DMS 273 (cell line): Measurements from ENCODE around the gene TBCD.
A peak's percentile ranks its signal among the peaks of the same experiment; 100 is the strongest.

Experiments
- DNase-seq: peaks from one replicate; lab custom pipeline; 2025; ENCODE audit not compliant: unreplicated experiment; lab: John Stamatoyannopoulos, UW

TBCD gene

DNA sequence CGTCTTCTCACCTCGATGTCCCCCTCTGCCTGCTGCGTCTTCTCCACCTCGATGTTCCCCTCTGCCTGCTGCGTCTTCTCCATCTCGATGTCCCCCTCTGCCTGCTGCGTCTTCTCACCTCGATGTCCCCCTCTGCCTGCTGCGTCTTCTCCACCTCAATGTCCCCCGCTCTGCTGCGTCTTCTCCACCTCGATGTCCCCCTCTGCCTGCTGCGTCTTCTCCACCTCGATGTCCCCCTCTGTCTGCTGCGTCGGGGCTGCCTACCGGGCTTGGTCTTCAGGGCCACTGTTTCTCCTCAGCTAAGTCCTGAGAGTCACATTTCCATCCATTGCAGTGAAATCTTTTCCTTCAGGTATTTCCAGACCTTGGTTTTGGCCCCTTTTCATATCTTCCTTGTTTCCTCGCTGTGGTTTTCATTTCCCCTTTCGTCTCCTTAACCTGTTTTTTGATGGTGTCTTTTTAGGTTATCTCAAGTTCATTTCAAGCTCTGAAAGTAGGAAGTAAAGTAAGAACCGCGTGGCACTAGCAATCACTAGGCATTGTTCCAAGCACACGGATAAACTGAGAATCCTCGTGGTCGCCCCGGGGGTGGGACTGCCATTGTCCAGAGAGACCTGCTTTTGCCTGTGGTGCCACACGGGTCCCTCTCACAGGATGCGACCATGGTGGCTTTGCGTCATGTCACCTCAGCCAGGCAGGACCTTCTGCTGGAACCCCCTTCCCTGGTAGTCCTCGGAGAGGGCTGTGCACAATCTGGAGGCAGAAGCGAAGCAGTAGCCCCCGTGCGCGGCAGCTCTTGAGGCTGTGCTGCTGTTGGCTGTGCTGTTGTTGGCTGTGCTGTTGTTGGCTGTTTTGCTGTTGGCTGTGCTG lies 97.4 kb downstream of the TBCD start:
- DNase-seq: no peak

DNA sequence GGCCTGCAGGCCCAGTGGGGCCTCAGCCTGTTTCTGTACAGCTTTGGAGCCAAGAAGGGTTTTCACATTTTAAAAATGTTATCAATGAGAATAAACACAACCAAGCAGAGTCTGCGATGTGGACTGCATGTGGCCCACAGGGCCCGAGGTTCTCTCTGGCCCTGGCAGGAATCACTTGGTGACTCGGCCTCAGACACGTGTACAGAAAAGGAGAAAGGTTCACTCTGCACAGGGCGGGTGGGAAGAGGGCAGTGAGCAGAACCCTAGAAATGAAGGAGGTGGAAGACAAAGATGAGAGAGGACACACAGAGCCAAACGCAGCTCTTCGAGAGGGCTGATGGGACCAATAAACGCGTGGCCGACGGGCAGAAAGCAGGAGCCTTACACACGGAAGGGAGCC lies 99.5 kb downstream of the TBCD start:
- no peak for DNase-seq

DNA sequence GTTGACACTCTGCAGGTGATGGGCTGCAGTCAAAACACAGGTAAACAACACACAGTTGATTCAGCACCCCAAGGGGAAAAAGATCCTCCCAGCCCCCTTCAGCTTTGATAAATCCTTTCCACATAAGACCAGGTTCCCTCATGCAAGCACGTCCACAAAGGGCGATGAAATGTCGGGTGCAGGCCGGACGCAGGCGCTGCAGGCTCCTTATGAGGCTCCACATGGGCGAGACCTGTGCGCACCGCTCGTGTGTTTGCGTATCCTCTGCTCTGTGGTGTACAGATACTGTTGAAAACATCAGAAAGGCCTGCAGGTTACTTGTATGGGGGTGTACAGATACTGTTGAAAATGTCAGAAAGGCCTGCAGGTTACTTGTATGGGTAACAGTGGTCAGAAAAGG lies 102.4 kb downstream of the TBCD start:
- DNase-seq: no peak

DNA sequence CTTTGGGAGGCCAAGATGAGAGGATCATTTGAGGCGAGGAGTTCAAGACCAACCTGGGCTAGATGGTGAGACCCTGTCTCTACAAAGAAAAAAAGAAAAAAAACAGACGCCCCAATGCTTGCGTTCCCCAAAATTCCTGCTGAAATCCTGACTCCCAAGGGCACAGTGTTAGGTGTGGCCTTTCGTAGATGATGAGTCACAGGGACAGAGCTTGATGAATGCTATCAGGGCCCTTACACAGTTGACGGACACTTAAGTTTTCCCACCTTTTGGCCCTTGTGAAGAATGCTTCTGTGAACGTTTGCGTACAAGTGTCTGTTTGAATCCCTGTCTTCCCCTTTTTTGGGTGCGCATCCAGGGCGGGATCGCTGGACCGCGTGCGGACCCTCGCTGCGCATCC lies 104.5 kb downstream of the TBCD start:
- no peak for DNase-seq

DNA sequence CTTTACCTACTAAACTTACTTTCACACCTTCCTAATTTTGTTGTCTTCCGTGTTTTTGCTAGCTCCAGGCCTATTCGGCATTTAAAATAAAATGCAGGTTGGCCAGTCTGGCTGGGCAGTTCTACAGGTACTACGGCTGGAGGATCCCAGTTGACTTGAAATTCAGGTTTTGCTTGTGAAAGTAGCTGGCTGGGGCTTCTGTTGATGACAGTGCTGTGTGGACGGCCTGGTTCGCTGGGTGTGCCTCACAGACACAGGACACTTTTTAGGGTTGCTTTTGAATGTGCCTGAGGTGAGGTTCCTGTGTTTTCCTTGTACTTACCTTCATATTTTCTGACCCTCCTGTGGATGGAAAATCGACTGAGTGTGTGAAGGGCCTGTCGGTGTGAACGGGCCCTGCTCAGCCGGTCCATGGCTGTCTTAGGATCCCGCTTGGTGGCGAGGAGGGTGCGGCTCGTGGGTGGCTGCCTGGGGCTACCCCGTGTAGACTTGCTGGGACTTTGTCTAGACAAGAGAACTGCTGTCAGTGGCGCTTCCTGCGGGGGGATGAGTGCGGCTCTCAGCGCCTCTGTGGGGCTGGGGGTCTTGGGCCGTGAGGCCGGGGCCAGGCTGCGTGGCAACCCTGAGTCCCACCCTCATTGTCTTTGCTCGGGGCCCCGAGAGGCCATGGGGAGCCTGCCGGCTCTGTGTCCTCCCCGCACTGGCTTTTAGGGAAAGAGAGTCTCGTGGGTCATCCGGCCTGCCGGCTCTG lies 106.7 kb downstream of the TBCD start:
- DNase-seq: no peak

DNA sequence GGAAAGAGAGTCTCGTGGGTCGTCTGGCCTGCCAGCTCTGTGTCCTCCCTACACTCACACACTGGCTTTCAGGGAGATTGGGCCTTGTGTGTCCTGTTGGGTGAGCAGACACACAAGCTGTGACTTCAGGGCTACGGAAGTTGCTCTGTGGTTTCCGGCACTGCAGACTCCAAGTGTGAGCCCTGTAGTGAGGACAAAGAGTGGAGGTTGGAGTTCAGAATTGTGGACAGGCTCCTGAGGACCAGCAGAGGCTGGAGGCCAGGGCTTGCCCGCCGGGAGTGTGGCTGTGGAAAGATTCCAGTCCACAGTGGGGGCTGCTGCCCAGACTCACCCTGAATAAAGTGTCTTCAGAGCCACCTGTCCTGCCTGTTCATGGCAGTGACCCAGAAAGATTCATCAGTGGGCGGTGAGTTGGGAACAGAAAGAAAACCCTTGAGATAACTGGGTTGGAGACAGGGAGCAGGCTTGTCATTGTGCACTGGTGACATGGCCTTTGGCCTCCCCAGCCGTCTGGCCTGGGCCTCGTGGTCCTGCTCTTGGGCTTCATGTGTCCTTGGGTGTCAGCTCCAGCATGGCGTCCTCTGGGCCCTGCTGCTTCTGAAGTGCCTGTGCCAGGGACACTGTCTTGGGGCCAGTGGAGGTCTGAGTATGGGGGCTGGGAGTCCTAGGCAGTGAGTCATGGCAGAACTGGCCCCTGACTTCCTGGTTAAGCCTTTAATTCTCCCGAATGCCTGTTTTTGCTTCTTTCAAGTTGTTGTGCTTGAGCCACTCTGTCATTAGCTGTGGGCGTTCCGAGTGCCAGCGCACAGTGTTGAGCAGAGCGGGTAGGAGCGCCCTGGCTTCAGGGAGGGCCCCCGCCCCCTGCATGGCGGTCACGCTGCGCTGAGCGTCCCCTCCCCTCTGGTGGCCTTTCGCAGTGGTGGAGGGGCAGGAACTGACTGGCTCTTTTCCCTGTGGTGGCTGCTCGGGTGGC lies 107.9 kb downstream of the TBCD start:
- no peak for DNase-seq

DNA sequence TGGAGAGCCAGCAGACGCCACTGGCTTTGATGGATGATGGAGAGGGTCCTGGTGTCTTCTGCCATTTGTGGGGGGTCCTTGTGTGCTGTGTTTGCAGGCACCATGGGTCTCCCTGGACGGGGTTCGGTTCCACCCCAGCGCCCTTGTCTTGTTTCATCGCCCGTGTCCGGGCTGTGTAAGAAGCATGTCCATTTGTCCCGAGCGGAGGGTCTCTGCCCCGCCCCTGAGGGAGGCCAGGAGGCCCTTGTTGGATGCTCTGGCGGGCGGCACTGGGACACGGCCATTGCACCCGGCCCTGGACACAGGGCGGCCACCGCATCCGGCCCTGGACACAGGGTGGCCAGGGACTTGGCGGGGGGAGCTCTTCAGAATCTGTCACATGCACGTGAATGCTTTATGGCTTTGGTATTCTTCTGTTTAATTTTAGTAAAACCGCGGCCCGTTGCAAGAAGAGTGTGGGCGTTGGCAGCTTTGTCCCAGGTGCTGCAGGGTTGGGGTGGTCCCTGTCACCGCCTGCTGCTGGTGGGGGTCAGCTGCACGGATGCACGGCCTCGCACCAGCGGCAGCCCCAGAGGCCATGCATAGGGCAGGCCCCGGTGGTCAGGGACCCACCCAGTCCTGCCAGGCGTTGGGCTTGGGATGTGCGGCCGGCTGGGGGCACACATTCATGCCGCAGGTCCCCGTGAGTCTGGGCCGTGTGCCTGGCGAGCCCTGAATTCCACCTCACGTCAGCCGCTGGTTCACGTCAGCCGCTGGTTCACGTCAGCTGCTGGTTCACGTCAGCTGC lies 108.9 kb downstream of the TBCD start:
- no peak for DNase-seq

DNA sequence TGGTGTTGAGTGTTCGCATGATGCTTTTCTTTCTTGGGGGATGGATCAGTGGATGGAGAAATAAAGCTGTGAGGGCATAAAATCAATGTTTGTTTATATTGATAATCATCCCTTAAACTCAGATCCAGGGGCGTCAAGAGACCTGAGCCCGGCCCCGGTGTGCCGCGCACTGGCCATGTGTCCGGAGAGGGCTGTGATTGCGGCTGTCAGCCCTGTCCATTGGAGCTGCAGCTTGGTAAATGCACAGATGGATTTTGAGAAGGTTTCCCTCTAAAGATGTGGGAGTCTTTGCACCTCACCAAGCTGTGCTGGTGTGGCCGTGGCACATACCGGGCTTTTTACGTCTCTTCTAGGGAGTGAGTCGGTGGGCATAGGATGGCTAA lies 109.5 kb downstream of the TBCD start:
- DNase-seq: no peak

DNA sequence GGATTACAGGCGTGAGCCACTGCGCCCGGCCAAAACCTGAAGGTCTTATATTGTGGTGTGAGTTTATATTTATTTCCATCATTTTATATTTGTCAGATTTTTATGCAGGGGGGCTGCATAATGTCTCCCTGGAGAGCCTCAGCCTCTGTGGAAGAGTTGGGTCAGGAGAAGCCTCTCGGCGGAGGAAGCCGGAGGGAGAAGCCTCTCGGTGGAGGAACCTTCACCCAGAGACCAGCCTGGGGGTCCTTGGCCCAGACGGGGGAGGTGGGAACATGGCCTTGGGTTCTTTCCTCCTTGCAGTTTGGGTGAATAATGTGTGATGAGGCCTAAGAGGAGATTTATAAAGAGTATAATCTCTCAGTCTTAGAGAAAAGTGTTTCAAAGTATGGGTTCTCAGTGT lies 110.3 kb downstream of the TBCD start:
- no peak for DNase-seq

DNA sequence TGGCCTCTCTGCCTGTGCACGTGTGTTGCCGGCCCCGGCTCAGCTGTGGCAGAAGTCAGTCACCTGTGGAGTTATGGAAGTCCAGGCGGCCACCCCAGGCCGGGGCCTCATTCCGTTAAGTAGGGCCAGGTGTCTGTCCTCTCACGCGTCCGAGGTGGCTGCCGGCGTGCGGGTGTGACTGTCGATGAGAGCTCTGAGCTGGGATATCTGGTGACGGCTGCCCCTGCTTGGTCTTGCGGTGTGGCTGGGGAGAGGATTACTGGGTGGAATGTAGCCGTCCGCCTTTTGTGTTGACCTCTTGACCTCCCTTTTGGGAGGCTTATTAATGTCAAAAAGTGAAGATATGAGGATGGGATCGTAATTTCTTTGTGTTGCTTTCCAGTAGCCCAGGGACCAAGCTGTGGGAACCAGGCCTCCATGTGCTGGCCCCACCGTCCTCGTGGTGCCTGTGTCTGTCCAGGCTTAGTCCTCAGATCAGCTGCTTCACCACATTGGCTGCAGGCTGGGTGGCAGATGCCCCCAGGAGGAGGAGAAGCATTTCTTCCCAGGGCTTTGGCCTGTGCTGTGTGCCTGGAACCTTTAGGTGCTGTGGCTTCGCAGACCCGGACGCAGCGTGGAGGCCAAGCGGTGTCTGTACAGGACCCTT lies 111.0 kb downstream of the TBCD start:
- DNase-seq: no peak

DNA sequence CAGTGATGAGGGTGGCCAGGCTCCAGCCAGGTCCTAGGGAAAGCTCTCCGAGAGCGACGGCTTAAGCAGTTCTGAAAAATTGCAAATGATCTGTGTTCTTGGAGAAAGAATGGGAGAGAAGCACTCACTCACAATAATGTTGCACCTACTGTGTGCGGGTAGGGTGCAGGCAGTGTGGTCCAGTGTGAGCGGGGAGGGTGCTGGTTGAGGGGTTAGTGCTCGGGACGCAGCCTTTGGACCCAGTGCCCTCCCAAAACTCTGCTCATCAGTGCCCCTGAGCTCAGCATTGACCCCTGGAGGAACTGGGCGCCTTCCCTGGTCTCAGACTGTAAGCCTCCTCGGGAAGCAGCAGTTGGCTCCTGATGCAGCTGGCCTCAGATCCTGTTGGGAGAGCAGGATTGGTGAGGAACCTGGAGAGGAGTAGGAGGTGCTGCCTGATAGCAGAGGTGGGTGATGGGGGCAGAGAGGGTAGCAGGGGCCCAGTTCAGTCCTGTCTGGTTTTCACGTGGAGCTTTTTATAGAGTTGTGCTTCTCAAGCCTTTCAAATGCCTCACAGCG lies 111.6 kb downstream of the TBCD start:
- peak; percentile 53 for DNase-seq

DNA sequence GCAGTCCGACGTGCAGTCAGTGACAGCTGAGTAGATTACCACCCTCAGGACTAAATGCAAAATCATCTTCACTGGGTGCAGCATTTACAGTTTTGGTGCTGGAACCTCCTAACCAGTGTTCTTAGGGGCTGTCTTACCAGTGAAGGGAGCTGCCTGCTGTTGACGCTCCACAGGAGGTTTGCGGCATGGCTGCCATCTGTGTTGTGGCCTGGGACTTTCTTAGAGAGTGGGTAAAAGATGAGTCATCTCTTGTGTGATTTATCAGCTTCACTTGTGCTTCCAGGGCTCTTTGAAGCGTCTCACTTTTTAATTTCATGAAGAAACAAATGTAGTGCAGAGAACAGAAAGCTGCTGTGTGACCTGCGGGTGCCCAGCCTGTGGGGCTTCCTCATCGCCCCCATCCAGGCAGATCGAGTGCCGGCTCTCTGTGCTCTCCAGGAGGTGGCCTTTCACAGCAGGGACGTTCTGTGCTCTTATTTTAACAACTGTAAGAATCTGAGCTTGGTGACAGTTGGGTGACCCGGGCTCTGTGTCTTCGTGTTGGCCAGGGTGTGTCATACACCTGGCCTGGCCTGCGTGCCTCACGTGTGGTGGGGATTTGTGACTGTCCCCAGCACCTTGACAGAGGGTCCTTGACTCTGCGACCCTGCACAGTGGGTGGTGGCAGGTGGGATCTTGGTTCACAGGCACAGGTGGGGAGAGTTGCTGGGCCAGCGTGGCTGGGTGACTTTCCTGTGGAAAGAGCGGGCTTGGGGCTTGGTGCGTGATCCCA lies 112.3 kb downstream of the TBCD start:
- peak; percentile 86 for DNase-seq

DNA sequence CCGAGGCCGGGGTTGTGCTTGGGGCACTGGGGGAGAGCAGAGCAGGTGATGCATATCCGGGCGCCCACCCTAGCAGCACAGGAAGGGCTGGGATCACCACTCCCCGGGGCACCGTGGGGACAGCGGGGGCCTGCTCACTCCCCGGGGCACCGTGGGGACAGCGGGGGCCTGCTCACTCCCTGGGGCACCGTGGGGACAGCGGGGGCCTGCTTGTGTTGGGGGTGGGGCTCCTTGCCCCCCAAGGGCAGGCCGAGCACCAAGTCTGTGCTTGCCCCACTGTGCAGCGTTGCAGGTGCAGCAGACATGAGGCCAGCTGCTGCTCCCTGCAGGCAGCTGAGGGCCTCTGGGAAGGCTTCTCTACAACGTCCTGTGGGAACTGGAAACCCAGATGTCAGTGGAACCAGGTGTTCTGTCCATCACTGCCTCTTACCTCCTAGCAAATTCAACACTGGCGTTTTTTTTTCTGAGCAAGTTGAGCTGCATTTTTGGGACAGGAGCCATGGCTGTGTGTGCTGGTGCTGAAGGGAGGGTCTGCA lies 112.9 kb downstream of the TBCD start:
- DNase-seq: peak; percentile 53

DNA sequence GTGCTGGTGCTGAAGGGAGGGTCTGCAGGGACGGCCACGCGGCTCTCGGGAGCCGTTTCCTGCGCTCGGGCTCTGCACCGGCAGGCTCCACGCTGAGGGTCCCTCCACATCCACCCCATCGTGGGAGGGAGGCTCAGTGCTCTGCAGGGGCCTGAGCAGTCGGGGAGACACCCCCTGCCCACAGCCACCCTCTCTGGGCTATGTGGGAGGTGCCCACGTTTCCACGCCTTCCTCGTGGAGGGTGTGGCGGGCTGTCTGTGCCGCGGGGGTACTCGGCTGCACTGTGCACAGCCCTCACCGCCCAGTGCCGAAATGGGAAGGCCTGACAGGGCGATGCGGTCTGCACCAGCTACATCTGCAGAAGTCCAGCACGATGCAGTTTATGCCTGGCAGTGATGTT lies 113.4 kb downstream of the TBCD start:
- no peak for DNase-seq

DNA sequence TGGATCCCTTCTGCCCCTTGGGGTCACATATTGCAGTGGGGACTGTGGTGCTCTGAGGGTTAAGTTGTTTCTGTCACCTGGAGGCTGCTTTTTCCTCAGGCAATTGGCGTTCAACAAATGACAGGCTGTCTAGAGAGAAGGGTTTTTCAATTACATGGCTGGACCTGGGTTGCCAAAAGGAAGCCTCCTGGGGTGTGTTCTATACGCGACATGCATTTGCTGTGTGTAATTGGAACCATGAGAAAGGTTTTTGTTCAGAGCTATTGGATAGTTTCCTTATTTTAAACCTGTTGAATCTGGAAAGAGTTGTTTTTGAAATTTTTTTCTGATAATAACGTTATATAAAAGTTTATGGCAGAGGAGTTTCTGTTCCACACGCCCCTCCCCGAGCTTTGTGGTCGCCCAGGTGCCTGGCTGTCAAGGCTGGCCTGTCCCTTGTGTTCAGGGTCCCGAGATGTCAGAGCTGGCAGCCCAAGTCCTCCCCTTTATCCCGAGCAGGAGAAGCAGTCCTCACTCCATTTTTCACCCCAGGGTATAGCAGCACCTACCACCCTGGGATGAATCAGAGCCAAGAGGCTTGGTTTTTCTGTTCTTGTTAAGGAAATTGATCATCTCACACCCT lies 114.0 kb downstream of the TBCD start:
- DNase-seq: no peak

DNA sequence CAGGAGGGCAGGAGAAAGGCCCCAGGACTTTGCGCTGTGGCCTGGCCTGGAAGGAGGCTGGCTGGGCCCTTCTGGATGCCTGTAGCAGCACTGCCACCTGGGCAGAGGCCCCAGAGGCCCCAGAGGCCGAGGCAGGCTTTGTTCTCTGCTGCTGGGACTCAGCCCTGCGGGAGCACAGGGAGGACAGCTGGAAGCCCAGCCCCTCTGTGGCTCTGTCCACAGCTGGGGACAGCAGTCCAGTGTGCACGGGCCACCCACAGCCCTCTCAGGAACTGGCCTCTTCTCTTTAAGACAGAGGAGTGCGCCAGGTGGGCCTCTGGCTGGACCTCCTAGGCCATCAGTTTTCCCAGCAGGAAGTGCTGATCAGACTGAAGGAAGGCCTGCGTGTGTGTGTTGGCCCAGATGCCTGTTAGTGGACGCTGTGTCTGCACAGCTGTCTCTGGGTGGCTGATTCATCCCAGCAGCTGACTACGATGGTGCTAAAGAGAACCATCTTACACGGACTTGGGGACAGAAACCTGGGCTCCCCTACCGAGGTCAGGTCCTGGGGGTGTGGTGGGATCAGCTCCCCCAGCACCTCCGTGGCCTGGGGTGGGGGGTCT lies 114.8 kb downstream of the TBCD start:
- no peak for DNase-seq

DNA sequence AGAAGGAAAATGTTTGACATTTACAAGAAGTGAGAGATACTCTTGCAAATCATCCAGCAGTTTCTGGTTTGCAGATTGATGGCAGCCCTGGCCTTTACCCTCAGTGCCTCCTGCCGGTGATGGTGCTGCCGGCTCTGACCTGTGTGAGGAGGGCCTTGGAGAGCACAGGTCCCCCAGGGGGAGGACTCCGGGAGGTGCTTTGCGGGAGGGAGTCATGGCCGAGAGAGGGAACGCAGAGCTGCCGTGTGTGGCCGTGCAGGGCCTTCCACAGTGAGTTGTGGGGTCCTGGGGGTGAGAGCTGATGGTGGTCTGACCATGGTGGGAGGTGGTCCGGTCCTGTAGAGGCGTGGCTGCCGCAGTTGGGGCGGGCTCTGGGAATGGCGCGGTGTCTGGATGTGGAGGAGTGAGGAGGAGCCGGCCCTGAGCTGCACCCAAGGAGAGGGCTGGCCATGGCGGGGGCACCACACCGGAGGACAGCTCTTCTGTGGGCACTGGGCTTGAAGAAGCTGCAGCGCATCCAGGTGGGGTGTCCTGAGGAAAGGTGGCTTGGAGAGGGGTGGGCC lies 116.0 kb downstream of the TBCD start:
- no peak for DNase-seq
